Tibial nerve (tissue), 3 donors: ENCODE results near the gene THNSL1.

Experiments
- CTCF ChIP-seq, 5 experiments: fragments of 200-600 bp in 3 of 5; fragments of 450-650 bp in 2 of 5; sonication (generic) in 3 of 5; IDR thresholded peaks; one replicate each; pipeline ENCODE4 v1.5.1; 2016 to 2019; ENCODE audit warnings: antibody characterized with exemption in 5 of 5, mild to moderate bottlenecking in 3 of 5, moderate library complexity in 2 of 5
- POLR2A ChIP-seq, 2 donors: fragments of 450-650 bp; IDR thresholded peaks; one replicate each; pipeline ENCODE4 v1.6.1; 2017; ENCODE audit warnings: antibody characterized with exemption in 2 of 2, mild to moderate bottlenecking in 2 of 2, moderate library complexity in 2 of 2

DNA sequence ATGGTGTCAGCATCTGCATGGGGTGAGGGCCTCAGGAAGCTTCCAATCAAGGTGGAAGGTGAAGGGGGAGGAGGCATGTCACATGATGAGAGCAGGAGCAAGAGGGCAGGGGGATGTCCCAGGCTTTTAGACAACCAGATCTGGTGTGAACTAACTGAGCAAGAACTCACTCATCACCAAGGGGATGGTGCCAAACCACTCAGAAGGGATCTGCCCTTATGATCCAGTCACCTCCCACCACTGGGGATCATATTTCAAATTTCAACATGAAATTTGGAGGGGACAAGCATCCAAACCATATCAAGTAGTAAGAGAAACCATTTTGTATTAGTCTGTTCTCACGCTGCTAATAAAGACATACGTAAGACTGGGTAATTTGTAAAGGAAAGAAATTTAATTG lies 33.6 kb downstream of the THNSL1 start:
- no peak for TF ChIP-seq CTCF (IDR thresholded peaks at IDR 0.05)
- no peak for TF ChIP-seq POLR2A (IDR thresholded peaks at IDR 0.05)
